Forelimb muscle (tissue), 1 donor: ENCODE data around the gene BDH1. TPM values are rescaled to one million over a fixed set of nuclear protein-coding genes. Genes with fewer than 3 reads are reported as not detected.
"Not testable (repeated sequence)": the region's sequence is repeated elsewhere in the genome, so short reads cannot be mapped to it uniquely, and the experiment has no call there.

ENCODE experiments used
- DNase-seq: peaks from one replicate; pipeline ENCODE4 v3.0.0-alpha.2; 2013; ENCODE audit warnings: low read depth
- polyA plus RNA-seq: library from polyadenylated mRNA; unstranded; fragments of 120-200 nt; gene quantifications from one replicate; pipeline ENCODE4 v1.2.1, GENCODE V29; 2013; ENCODE audit not compliant: insufficient read length

The BDH1 gene, protein sequence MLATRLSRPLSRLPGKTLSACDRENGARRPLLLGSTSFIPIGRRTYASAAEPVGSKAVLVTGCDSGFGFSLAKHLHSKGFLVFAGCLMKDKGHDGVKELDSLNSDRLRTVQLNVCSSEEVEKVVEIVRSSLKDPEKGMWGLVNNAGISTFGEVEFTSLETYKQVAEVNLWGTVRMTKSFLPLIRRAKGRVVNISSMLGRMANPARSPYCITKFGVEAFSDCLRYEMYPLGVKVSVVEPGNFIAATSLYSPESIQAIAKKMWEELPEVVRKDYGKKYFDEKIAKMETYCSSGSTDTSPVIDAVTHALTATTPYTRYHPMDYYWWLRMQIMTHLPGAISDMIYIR
- polyA plus RNA-seq: 4.1 TPM

GRCh38 chr3:197555281-197556261 lies at the start of gene BDH1:
Gene BDH1, minus strand, starts transcription at chr3:197555968. Its CDS starts 9,525 bp downstream, at chr3:197546443.
- DNase-seq: no peak

DNA sequence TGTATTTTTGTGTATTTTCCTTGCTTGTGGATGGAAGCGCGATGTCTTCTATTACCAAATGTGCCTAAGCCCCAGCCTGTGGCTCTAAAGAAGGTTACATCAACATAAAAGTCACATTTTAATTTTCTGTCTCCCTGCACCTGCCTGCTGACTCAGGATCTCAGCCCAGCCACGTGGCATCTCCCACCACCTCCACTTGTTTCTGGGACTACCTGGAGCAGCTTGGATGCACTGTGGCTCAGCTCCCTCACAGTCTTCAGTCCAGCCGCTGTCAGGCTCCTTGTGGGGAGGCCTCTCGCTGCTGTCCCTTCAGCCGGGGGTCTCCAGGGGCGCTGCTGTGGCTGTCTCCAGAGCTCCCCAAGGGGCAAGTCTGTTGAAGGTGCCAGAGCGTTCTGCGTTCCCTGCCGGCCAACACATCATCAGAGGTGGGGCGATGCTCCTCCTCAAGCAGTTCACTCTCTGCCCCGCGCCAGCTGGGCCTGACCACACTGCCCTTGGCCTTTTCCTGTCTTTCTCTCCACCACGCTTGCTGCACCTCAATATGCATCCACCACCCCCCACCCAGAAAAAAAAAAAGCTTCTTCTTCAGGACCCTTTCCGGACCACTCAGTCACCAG lies 47.7 kb upstream of the BDH1 start:
- no peak for DNase-seq

DNA sequence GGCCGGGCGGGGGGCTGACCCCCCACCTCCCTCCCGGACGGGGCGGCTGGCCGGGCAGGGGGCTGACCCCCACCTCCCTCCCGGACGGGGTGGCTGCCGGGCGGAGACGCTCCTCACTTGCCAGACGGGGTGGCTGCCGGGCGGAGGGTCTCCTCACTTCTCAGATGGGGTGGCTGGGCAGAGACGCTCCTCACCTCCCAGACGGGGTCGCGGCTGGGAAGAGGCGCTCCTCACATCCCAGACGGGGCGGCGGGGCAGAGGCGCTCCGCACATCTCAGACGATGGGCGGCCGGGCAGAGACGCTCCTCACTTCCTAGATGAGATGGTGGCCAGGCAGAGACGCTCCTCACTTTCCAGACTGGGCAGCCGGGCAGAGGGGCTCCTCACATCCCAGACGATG lies 46.6 kb upstream of the BDH1 start:
- DNase-seq: not testable (repeated sequence)

GRCh38 chr3:197601566-197601840 lies 45.7 kb upstream of the BDH1 start:
- not testable (repeated sequence) for DNase-seq

DNA sequence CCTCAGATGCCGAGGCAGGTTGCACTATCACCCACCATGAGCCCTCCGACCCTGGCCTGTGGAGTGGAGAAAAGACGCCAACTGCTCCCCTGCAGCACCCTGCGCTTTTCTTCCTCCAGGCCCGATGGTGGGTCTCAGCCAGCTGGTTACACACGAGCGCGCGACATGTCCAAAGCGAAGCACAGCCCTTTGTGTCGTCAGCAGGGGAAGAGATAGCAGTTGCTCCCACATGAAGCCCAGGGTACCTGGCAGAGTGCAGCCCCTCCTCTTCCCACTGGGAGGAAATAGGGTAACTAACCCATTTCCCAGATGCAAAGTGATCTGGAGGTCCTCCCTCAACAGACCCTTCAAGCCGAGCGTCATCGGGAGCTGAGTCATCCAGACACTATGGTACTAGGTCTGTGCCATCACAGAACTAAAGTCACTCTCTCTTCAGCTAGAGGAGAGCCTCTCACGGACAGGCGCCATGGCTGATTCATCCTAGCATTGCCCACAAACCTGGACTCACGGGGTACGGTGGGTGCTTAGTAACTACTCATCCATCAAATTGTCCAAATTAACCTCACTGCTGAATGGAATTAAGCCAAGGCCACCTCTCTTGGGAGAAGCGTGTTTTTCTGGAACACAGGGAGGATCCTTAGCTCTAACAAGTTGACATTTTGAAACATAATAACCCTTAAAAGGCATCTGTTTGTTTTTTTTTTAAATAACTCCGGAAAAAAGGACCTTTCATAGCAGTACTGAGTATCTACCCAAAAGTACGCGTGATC lies 45.2 kb upstream of the BDH1 start:
- DNase-seq: no peak

GRCh38 chr3:197599089-197599765 lies 43.5 kb upstream of the BDH1 start:
- DNase-seq: peak; percentile 43

- no peak for DNase-seq
Measured at GRCh38 chr3:197598404-197598980, 42.7 kb upstream of the BDH1 start.

GRCh38 chr3:197597335-197597734 lies 41.6 kb upstream of the BDH1 start:
- DNase-seq: no peak

GRCh38 chr3:197595470-197596185 lies 39.9 kb upstream of the BDH1 start:
- DNase-seq: no peak

- DNase-seq: no peak
Measured at GRCh38 chr3:197593046-197593380, 37.2 kb upstream of the BDH1 start.

DNA sequence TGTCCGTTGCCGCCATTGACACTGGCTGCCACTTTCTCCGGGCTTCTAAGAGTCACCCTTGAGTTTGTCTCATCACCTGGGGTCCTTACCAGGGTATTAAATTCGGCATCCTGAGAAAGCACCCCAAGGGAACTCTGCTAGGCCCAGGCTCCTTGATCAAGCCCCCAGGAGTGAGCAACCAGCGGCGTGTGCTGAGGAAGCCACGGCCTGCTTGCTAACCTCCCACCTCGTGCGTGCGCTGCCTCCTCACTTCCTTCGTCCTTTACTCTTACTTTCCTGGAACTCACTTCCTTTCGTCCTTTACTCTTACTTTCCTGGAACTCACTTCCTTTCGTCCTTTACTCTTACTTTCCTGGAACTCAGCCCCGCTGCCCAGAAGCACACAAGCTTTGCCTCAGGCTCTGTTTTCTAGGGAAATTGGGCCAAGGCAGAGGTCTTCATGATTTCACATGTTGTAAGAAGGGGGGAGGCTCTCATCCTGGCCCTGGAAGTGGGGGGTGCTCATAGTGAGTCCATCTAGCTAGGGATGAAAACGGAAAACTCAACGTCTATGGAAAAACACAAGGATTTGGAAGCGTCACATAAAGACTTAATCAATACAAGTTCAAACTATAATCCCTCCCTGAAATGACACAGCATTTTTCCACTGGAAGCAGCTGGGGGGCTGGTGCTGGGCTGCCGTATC lies 36.7 kb upstream of the BDH1 start:
- DNase-seq: no peak

DNA sequence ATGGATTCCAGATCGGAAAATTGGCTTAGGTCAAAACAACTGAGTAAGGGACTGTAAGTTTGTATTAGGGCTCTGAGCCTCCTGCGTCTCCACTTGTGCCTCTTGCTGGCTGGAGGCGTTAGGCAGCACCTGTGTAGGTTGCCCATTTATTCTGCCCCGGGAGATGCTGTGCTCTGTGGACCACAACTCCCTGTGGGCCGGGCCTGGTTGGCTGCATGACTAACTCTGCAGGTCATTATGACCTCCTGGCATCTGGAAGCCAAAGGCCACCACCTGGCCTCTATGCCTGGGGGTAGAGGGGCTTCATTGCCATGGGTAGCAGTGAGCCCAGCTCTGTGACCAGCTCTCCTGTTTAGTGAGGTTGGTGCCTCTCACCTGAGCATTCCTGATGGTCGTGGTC lies 36.0 kb upstream of the BDH1 start:
- DNase-seq: no peak

GRCh38 chr3:197590313-197590962 lies 34.7 kb upstream of the BDH1 start:
- DNase-seq: no peak

DNA sequence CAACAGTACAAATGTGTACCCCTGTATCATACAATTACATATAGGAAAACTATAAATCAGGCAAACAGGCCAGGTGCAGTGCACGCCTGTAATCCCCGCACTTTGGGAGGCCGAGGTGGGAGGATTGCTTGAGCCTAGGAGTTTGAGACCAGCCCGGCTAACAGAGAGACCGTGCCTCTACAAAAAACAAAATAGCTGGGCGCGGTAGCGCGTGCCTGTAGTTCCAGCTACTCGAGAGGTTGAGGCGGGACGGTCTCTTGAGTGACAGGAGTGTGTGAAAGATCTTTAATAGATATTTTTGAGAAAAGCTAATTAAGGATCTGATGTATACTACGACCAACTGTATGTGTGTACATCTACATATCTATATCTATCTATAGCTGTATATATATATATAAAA lies 33.8 kb upstream of the BDH1 start:
- no peak for DNase-seq

DNA sequence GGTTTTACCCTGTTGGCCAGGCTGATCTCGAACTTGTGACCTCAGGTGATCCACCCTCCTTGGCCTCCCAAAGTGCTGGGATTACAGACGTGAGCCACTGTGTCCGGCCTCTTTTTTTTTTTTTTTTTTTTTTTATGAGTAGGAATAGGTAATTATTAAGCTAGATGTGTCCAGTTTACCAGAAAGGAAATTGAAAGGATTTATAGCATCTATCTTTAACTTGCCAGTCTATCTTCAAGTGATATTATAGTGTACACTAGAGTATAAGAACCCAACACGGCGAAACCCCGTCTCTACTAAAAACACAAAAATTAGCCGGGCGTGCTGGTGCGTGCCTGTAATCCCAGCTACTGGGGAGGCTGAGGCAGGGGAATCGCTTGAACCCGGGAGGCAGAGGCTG lies 31.0 kb upstream of the BDH1 start:
- not testable (repeated sequence) for DNase-seq

- no peak for DNase-seq
Measured at GRCh38 chr3:197586181-197586580, 30.4 kb upstream of the BDH1 start.

DNA sequence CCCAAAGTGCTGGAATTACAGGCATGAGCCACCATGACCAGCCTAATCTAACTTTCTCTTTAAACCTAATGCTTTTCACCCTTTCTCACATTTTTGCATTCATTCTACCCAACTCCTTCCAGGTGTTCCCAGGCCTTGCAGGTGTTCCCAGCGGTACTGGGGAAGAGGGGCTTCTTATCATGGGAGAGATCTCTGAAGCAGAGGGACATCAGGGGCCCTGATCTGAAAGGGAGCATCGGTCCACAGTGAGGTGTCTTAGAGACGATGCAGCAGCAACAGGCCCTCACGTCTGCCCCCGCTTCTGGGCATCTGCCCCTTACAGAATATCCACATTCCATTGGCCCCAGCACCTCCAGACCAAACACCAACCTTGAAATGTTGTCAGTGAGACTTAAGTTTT lies 29.0 kb upstream of the BDH1 start:
- DNase-seq: no peak

DNA sequence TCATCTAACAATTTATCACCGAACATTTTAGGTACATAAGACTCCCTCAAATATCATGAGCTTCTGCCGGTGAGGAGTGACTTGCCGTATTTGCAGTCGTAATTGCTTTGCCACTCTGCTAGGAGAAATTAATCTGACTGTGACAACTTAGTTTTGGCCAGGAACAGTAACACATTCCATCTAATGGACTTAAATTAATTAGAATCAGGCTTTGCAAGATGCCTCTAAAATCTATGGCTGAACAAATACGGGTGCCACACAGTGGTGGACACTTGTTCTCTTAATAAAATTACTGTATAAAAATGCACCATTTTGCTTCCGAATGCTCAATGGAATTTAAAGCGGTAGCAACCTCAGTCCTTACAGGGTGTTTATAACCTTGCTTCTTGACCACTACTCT lies 27.6 kb upstream of the BDH1 start:
- DNase-seq: no peak

DNA sequence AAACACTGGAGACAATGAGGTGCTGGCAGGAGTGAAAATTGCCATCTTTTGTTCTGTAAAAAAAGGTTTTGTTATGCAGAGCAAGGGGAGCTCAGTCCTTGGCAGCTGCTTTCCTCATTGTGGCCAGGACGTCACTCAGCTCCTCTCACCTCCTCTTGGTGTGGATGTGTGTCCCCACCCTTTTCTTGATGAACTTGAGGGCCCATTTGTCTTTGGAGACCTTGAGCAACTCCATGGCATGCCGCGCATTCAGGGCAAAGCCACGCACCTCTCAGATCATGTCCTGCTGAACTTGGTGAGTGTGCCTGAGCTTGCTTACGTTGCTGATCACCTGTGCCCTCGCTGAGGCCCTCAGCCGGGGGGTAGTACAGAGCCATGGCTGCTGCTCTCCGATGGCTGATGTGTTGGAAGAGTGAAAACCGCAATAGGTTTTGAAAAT lies 24.5 kb upstream of the BDH1 start:
- DNase-seq: no peak
